Left lobe of liver (tissue), 2 donors: ENCODE results near the gene UBE3D. TPM values are rescaled to one million over a fixed set of nuclear protein-coding genes. Genes with fewer than 3 reads are reported as not detected.
A peak's percentile ranks its signal among the peaks of the same experiment; 100 is the strongest.

Experiments used
- ATAC-seq: fragments of 200-7000 bp; cut with Tn5 transposase; one replicate; pipeline ENCODE4 v1.9.1; 2020; ENCODE audit warnings: mild to moderate bottlenecking, moderate library complexity
- DNase-seq: peaks from one replicate; pipeline ENCODE4 v3.0.0-alpha.2; 2020; ENCODE audit warnings: low spot score
- total RNA-seq: library from RNA; stranded (reverse); gene quantifications from one replicate; pipeline ENCODE4 v1.2.1, GENCODE V29; 2021
- donor health status: DM: no; HTN: no; CAD: no; lungs with moderate emphysema.
- donor health status: DM: no; HTN: yes; CAD: no.

The UBE3D gene, protein sequence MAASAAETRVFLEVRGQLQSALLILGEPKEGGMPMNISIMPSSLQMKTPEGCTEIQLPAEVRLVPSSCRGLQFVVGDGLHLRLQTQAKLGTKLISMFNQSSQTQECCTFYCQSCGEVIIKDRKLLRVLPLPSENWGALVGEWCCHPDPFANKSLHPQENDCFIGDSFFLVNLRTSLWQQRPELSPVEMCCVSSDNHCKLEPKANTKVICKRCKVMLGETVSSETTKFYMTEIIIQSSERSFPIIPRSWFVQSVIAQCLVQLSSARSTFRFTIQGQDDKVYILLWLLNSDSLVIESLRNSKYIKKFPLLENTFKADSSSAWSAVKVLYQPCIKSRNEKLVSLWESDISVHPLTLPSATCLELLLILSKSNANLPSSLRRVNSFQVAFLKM
- total RNA-seq: 2.1 TPM

GRCh38 chr6:83065511-83066192, at the start of gene UBE3D:
UBE3D (minus strand) TSS chr6:83065841; CDS start chr6:83065718, 123 bp downstream.
- peak; percentile 83 for ATAC-seq

DNA sequence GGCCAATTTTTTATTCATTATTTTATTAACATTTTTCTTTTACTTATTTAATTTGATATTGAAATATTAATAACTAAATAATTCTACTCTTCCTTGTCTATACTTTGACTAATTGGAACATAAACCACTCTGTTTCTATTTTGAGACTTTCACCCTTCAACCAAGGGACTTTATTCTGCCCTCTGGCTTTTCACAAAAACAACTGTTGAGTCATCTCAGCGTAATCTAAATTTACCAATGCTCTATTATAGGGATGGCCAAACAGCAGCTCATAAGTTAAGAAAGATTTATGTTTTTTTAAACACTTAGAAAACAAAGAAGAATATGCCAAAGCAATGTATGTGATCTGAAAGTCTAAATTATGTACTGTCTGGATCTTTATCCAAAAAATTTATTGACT, 48.5 kb upstream of the UBE3D start:
- no peak for DNase-seq
- peak; percentile 38 for ATAC-seq

More at GRCh38 chr6:83065511-83066192, at the start of gene UBE3D:
- peak; percentile 92 for DNase-seq

DNA sequence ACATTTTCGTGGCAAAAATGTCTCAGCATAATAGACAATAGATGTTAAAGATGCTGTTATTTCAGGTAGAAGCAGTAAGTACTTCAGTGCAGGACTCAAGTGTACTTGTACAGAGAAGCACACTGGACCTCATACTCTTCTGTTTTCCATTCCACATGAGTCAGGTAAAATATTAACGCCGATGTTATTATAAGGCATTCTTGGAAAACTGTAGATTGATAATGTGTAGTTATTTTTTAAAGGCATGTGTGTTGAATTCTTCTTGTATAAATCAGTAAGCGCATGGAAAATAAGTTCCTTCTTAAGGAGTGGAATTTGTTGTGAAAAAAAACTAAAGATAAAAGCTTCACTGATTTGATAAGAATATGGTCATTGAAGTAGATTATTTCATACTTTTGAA, 47.6 kb upstream of the UBE3D start:
- DNase-seq (no peak), ATAC-seq (no peak)

DNA sequence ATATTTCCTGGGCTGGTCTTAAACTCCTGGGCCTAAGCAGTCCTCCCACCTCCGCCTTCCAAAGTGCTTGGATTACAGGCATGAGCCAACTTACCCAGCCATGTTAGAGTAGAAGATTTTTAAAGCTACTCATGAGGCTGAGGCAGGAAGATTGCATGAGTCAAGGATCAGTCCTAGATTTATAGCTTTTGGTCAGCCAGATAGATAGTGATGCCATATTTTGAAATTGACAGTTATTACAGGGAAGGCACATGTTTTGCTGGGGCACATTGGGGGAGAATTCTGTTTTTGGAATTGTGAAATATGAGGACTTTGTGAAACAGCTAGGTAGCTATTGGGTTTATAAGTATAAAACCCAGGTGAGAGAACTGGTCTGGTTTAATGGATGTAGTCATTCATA, 42.7 kb upstream of the UBE3D start:
- DNase-seq (no peak), ATAC-seq (no peak)

DNA sequence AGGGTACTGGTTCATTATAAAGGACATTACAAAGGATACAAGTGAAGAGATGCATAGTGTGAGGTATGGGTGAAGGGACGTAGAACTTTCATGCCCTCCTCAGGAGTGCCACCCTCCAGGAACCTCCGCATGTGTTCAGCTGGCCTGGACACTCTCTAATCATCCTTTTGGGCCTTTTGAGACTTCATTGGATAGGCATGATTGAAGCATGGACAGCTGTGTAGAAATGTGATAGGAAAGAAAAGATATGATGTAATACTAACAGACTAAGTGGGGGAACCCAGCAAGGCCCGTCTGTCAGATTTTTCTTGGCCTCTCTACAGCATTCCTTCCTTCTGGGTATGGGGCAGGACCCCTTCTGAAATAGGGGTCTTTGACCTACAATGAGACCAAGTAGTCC, 32.9 kb upstream of the UBE3D start:
- DNase-seq (no peak), ATAC-seq (no peak)

GRCh38 chr6:83097675-83098074, 32.0 kb upstream of the UBE3D start:
- ATAC-seq (no peak), DNase-seq (no peak)

DNA sequence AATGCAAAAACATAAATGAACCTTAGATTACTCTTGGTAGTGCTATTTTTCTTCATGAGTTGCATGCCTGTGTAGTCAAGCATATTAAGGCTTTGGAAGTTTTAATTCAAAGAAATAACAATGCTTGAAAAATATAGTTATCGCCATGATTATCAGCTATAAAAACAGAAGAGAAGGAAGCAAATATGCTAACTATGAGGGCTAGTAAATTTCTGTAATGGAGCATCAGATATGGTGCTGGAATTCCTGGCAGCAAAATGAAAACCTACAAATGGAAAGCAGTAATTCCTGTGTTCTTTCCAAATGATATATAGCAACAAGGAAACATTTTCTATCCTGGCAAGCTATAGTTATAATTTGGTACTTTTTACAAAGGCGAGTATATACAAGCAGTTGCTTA, 31.6 kb upstream of the UBE3D start:
- no peak for ATAC-seq
- DNase-seq: no peak

DNA sequence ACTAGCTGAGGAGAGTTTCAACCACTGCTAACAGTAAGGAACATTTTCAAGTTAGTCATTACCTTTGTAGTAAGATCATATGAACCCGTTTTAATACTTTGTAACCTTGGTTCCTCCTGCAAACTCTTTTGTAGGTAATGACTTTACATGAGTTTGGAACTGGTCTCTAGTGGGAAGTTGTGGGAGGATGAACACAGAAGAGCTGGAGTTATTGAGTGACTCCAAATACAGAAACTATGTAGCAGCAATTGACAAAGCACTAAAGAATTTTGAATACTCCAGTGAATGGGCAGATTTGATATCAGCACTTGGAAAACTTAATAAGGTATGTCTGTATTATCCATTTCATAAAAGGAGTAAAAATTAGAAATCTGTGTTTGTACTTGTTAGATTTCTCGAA, 31.1 kb upstream of the UBE3D start:
- no peak for DNase-seq

DNA sequence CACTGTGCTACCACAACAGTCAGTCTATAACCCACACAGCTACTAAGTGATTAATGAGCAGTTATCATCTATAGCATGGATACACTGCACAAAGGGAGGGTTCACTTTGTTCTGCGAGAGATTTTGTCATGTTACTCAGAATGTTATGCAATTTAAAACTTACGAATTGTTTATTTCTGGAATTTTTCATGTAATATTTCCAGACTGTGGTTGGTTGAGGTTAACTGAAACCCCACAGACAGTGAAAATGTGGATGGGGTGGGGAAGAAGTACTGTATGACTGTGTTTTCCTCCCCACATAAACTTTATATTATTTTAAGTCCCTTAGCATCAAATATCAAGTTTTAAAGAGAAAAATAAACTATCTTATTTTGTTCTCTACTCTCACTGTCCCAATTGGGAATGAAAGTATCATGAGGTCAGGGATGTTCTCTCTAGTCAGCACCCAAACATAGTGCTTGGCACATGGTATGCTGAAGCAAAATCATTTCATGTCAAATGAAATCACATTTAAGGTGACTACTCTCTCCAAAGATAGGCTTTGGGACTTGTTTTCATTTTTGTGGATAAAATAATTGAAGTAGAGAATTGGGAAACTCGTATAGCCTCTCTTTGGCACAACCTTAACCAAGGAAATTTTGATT, 27.2 kb upstream of the UBE3D start:
- ATAC-seq (no peak), DNase-seq (no peak)

More for the DNA sequence above, 31.1 kb upstream of the UBE3D start:
- no peak for ATAC-seq

DNA sequence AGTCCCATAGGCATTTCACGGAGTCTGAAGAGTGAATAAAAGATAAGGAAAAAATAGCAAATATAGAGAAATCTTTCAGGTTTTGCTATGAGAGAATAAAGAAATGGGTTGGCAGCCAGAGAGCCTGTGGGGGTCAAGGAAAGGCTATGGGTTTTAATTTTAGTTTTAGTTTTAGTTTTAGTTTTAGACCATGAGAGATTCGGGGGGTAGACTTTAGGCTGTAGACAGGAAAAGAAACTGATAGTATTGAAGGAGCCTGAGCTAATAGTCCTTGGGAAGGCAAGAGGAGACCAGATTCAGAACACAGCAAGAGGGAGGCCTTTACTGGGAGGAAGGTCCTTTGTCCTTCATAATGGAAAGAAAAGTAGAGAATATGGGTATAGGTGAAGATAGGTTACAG, 21.1 kb upstream of the UBE3D start:
- DNase-seq (no peak), ATAC-seq (no peak)

DNA sequence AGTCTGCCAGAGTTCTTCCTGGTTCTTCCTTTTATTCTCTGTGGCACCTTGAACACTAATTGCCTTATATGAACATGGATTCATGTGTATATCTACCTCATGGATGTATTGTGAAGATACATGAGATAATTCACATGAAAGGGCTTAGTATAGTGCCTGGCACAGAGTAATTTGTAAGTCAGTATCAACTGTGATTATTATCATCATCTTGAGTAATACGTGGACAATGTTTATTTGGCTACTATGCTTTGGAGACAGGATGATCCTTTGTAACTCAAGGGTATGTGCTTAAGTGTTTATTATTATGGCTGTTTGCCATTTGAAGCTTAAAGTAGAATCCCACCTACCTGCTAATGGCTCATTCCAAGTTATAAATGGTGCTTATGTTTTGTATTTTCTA, 17.8 kb upstream of the UBE3D start:
- no peak for ATAC-seq
- no peak for DNase-seq

DNA sequence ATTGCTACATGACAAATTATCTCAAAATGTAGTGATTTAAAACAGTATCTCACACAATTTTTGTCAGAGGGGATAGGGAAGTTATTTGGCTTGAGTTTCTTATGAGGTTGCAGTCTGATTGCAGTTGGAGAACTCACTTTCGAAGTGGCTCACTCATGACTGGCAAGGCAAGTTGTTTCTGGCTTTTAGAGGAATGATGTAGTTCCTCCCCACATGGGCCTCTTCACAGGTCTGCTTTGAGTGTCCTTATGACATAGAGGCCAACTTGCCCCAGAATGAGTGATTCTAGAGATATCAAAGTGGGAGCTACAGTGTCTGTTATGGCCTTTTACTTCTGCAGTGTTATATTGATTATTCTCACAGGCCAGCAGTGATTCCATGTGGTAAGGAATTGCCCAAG, 8.0 kb upstream of the UBE3D start:
- peak; percentile 41 for ATAC-seq
- no peak for DNase-seq

GRCh38 chr6:83072726-83073125, 7.1 kb upstream of the UBE3D start:
- ATAC-seq (no peak), DNase-seq (no peak)

DNA sequence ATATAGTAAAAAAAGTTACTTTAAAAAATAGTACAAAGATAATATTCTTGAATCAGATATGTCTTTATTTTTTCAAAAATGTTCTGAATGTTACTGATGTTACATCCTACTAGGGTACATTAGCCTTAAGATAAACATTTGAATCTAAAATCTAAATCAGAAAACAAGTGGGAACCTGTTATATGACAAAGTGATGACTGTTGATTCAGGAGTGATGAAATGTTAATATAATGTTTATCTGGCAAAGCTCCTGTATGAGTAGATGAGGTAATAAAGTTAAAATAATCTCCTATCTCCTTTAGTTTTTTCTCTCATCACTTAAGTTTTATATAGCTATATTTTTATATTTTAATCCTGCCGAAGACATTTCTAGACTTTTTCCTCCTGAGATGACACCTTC, 6.1 kb upstream of the UBE3D start:
- ATAC-seq (no peak), DNase-seq (no peak)

DNA sequence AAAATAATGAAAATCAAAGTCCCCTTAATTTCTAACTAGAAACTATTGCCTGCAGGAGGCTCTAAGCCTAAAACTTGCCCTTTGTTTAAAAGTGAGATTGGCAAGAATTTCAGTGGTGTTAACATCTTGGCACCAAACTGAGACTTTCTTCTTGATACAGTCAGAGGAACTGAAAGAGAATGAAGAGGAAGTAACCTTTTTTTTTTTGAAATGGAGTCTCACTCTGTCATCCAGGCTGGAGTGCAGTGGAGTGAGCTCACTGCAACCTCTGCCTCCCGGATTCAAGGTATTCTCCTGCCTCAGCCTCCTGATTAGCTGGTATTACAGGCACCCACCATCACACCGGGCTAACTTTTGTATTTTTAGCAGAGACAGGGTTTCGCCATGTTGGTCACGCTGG, 5.4 kb upstream of the UBE3D start:
- DNase-seq: no peak
- ATAC-seq: no peak

GRCh38 chr6:83069633-83070032, 4.0 kb upstream of the UBE3D start:
- no peak for ATAC-seq
- DNase-seq: no peak

- no peak for DNase-seq
Measured at GRCh38 chr6:83068616-83069015, 3.0 kb upstream of the UBE3D start.

DNA sequence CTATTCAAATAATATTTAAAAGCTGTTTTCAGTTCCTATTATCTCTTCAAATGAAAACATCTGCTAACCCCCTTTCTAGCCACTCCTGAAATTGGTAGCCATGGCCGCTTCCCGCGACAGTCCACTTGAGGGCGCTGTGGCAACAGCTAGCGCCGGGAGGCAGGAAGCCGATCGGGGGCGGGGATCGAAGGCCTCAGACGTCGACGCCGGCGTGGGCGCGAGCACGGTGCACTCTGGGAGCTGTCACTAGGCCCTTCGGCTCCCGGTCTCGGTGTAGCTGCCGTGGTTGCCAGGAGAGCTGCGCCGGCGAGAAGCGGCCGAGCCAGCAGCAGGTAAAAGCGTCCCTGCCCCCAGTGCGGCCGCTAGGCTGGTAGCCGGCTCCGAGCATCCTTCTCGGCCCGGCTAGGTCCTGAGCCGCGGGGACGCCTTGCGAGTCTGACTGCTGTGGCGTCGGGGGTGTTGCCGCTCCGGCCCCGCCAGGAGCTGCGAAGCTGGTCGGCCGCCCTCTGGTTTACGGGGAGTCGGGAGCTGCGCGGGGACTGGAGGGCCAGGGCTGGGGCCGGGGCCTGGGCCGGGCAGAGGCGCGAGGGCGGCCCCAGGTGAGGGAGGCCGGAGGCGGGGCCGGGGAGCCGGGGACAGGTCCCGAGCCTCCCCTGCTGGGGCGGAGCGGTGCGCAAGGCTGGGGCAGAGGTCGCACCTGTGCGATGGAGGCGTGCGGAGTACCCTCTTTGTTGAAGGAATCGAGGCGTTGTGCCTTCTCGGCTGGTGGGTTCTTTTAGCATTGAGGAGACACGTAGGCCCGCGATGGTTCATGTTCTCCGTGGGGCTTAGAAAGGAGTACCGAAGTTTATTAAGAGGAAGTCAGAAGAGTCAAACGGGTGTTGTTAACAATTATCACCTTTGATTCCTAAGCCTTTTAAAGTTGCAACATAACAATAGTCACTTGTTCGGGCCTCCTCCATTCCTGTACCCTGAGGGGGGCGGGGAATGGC, 2.1 kb upstream of the UBE3D start, which contains the start of gene DOP1A:
Gene DOP1A (plus strand): TSS at position 224 of the 992 bp plus-strand sequence. CDS start 29,307 bp downstream, outside the sequence.
- DNase-seq (peak; percentile 95), ATAC-seq (peak; percentile 92)

More at GRCh38 chr6:83068616-83069015, 3.0 kb upstream of the UBE3D start:
- ATAC-seq: no peak

GRCh38 chr6:83062225-83062624, 3.4 kb downstream of the UBE3D start:
- ATAC-seq (no peak), DNase-seq (no peak)

- ATAC-seq (no peak), DNase-seq (no peak)
Measured at GRCh38 chr6:83061190-83061589, 4.5 kb downstream of the UBE3D start.
